ELR (cell line): ENCODE results near the gene TMEM11.

Experiments used
- DNase-seq: peaks from one replicate; pipeline ENCODE4 v3.0.0-alpha.2; 2015; ENCODE audit warnings: low read depth

TMEM11 gene, protein sequence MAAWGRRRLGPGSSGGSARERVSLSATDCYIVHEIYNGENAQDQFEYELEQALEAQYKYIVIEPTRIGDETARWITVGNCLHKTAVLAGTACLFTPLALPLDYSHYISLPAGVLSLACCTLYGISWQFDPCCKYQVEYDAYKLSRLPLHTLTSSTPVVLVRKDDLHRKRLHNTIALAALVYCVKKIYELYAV

DNA sequence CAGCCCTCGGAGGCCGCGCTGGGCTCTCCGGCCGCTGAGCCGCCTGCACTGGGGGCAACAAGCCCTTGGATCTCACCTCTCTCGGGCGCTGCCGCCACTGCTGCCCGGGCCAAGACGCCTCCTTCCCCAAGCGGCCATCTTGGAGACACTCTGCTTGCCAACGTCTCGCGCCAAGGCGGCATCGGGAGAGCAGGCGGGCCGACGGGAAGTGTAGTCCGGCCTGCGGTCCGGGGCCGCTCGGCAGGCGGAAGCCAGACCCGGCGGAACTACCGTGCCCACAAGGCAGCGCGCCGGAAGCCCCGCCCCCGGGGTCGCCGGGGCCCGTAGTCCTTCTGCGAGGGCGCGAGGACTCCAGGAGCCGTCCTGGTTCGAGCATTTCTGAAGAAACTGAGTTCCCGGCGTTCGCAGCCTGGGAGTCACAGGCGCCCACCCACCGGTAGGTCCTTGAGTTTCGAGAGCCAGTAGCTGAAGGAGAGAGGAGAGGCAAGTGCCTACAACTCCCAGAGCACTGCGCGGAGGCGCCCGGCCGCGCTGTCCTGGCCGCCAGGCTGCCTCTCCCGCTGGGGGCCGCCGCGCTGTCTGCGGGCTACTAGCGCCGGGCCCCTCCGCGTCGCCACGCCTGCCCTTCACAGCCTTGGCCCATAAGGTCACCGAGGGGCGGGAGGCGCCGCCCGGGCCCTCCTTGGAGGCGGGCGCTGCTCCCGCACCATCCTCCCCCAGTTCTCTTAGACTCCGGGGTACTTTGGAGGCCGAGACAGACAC, at the start of gene TMEM11:
TSS of gene TMEM11 (minus strand) at position 147 of the 762 bp plus-strand sequence. CDS start at position 138, 9 bp downstream.
- DNase-seq = peak; percentile 96

DNA sequence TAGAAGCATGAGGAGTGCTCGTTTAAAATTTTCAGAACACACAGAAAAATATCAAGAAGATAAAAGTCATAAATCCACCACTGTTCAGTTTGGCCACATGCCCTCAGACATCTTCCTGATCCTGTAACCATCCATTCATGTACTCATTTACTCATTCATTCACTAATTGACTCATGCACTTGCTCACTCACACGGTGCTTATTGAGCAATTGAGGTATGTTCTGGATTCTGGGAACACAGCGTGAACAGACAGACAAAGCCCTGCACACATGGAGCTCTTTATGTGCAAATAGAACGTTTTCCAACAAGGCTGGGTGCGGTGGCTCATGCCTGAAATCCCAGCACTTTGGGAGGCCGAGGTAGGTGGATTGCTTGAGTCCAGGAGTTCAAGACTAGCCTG, 49.4 kb upstream of the TMEM11 start:
- DNase-seq = peak; percentile 74

DNA sequence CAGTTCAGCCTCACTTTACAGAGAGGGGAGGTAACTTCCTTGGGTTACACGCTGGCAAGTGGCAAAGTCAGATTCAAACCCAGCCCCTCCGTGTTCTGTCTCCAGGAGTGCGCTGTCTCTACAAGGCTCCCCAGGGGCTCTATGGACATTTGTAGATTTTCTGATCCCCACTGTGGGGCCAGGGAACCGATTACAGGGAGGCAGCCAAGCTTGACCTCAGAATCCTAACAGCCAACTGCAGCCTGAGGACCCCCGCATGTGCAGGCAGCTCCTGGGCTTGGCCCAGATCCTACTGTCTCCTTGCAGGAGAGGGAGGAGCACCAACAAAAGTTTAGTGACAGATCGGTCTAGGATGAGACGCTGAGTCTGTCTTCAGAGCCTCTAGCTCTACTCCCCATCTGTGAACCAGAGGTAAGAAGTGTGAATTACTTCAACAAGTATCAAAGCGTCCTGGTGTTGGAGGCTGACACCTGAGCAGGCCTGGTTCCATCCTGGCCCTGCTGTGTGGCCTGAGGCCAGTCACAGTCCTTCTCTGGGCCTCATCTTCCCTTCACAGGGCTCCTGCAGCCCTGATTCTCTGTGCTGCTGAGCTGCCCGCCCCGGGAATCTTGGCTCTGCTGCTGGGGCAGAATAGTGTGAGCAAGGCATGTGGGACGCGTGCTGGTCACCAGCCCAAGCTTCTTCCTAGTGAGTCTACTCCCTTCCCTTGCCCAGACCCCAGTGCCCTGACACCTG, 48.5 kb upstream of the TMEM11 start:
- no peak for DNase-seq

DNA sequence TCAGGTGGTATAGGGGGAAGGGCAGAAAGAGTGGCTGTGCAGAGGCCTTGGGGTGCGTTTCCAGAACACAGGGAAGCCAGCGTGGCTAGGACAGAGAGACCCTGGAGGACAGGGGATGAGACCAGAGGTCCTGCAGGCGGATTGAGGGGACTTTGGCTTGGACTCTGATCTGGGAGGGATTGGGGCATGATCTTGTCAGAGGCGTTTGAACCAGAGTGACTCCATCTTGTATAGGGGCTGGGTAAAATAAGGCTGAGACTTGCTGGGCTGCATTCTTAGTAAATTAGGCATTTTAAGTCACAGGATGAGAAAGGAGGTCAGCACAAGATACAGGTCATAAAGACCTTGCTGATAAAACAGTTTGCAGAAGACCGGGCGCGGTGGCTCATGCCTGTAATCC, 44.6 kb upstream of the TMEM11 start:
- no peak for DNase-seq

DNA sequence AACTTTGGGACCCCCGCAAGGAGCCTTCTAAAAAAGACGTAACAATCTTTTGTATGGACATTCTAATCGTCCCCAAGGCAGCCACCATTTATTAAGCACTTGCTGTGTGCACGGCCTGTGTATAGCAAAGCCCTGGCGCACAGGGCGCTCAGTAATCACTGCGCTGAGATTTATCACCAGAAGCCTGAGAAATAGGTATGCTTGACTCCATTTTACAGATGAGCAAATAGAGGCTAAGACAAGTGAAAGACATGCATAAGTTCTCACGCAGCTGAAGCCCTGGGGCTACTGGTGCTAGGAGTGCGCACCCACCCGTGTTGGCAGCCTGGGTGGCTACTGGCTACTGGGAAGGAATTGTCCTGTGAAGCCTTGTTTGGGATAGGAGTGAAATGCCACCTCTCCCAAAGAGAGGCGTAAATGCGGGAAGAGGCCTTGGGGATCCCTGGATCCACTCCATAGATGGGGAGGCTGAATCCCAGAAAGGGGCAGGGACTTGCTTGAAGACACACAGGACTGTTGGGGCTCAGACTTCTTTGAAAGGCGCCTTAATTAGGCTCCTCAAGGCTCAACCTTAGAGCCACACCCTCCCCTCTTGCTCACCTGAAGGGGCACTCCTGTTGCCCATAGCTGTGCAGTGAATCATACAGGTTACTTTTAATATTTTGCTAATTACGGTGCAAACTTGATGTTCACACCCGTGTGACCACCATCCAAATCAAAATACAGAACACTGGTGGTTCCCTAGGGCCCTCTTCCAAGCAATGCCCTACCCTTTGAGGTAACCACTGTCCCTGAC, 39.9 kb upstream of the TMEM11 start:
- DNase-seq = no peak

- peak; percentile 88 for DNase-seq
Measured at GRCh38 chr17:21252796-21253645, 39.1 kb upstream of the TMEM11 start, which contains the start of gene NATD1. Gene NATD1 (minus strand): TSS chr17:21253410. CDS start chr17:21253264, 146 bp downstream.

GRCh38 chr17:21252289-21252795, 38.4 kb upstream of the TMEM11 start:
- no peak for DNase-seq

- DNase-seq = no peak
Measured at GRCh38 chr17:21251337-21252010, 37.5 kb upstream of the TMEM11 start.

DNA sequence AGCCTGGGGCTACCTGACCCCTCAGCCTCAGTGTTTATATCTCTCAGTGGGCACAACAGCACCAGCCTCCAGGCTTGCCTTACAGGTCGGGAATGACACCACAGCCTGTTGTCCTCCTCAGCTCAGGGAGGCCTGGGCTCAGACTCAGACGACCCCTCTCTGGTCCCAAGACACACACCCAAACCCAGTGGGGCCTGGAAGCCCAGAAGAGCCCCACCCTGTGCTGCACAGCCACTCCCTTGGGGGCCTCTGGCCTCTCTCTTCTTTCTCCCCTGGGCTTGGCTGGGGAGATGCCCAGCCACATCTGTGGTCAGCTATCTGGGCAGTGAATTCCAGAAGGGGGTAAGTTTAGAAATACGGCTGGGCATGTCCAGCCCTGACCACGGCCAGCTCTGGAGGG, 36.9 kb upstream of the TMEM11 start:
- DNase-seq = no peak

DNA sequence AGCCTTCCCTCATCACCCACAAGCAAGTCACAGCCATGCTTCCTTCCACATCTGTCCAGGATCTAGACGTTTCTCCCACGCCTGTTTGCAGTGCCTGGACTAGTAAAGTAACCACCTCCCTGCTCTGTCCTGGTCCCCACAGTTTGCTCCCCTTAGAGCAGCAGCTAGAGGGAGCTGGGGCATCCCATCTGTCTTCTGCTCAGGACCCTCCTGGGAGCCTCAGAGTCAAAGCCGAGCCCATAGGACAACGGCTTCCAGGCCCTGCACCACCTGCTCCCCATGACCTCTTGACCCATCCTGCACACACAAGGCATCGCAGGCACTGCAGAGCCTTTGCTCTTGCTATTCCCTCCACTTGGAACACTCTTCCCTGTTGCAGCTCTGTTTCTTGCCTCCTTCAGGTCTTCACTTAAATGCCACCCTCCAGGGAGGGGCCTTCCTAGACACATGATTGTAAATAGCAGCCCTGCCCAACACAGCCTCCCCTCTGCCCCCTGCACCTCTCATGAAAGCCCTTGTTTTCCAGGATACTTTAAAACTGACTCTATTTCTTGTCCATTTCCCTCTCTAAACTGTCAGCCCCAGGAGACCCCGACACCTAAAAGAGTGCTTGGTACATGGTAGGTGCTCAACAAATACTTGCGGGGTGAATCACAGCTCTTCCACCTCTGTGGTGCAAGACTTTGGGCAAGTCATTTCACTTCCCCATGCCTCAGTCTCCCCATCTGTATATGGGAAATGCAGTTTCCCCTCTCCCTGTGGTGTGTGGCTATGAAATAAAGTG, 36.2 kb upstream of the TMEM11 start:
- DNase-seq = no peak

DNA sequence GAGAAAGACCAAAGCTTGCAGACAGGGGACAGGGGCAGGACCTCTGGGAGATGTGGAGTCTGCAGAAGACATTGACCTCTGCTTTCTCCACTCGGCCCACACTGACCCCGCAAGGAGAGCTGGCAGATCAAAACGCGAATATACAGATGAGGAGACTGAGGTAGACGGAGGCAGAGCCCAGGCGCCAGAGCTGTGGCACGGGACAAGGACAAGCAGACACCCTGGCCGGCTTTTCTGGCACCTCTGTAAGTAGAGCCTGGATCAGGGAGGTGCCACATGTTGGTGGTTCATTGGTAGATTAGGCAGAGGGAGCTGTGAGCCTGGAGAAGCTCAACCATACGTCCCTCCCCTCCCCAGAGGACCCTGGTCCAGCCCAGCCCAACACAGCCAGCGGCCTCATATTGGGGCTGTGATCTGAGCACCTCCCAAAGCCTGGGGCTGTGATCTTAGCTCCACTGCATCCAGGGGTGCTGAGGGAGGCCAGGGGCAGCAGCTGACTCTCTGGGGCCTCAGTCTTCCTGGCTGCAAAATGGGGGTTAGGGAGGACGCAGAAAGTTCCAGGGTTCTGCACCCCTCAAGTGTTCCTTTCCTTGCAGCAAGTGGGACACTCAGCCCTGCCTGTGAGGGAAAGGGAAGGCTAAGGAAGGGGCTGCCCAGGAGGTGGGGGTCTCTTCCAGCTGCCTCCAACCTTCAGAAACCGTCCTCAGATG, 35.3 kb upstream of the TMEM11 start:
- no peak for DNase-seq

GRCh38 chr17:21248500-21248899, 34.5 kb upstream of the TMEM11 start:
- no peak for DNase-seq

DNA sequence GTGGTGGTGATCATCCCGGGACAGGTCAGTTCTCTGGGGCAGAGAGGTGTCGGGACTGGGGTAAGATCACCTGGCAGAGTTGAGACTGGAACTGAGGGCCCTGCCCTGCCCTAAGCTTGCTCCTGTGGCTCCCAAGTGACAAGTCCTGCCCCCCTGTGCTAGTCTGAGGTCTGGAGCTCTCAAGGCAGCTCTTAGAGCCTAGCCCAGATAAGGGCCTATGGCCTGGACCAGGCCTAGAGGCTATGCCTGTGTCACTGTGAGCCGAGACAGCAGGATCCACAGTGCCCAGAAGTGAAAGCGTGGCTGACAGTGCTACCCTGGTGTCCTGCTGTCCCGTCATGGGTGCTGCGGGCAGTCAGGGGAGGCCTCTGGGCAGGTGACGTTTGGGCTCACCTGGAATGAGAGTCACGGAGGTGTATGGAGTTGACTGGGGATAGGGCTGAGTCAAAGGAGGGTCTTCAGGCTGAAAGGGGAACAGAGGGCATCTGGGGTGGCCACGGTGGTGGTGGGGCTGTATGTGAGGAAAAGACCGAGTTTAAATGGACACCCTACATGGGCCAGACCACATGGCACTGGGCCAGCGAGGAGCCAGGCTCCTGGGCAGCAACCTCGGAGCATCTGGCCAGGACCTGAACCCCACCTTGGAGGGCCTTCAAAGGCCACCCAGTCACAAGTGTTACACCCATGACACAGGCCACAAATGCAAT, 33.7 kb upstream of the TMEM11 start:
- DNase-seq = no peak

DNA sequence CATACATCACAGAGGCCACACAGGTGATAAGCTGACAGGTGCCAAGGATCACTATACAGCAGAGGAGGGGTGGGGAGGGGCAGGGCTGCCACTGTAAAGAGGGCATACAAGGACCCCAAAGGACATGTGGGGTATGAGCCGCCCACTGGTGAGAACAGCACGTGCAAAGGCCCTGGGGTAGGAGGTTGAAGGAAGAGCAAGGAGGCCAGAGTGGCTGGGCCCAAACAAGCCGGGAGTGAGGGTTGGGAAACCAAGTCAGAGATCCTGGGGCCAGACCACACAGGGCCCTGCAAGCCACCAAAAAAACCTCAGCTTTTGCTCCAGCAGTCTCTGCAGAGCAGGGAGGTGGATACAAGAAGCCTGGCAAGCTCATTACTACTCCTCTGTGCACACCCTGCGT, 32.7 kb upstream of the TMEM11 start:
- no peak for DNase-seq

GRCh38 chr17:21245639-21246084, 31.7 kb upstream of the TMEM11 start:
- DNase-seq = no peak

DNA sequence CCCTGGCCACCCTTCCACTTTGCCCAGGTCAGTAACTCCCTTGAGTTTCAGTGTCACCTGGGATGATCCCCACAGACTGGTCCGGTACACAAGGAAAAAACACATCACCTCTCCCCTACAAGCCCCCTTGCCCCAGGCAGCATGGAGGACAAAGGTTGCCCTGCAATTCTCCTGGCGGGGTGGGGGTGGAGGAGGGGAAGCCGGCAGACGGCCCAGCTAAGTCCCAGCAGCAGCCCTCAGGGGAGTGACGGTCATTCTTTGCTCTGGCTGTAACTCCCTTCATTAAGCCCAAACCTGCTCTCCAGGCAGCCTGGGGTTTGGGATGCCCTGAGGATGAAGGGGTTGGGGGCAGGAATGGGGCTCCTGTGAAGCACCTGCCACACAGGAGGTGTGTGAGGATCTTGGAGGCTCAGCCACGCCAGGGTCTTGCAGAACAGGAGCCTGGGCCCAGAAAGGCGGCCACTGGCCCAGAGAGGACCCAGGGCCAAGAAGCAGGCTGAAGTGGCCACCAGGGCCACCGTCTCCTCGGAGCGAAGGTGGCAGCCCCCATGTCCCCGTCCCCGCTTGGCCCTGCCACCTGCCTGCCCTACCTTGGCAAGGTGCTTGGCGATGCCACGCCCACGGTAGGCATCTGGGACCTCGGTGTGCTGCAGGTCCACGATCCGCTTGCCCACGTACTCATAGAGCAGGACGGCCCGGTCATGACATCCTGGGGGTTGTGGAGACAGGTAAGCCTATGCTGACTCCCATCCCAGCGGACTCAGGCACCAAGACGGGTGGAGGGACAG, 29.7 kb upstream of the TMEM11 start:
- DNase-seq = no peak

DNA sequence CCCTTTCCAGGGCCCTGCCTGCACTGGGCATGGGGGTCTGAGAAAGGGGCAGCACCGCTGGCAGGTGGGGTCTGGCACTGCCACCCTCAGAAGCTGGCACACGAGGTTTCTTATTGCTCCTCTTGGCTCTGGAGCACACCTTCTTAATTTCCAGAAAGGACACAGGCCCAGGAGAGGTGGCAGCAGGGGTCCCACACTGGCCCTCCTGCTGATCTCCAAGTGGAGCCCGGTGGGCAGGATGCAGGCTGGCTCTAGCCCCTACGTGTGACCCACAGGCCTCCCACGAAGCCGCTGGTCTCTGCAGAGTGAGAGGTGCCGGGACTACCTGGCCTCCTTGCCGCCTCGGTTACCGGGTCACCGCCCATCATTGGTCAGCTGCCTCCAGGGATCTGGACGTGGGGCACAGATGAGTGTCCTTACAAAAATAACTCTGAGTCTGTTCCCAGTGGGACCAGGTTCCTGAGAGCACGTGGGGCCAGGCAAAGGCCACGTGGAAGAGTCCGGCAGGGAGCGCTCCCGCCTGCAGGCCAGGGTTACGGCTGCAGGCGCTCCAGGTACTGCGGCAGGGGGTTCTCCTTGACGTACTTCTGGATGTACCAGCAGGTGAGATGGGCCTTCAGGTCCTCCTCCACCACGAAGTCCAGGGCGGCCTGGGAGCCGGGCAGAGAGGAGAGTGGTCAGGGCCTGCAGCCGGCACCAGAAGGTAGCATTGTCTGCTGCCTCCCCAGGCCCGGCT, 29.0 kb upstream of the TMEM11 start:
- no peak for DNase-seq
